Stomach (tissue), 9 donors: Measurements from ENCODE around the gene JAKMIP2. TPM values are rescaled to one million over a fixed set of nuclear protein-coding genes. Genes with fewer than 3 reads are reported as not detected.

Experiments used
- DNase-seq, 2 donors: peaks; one replicate each; pipeline versions ENCODE4 v3.0.0 to v3.0.0-alpha.2; 2013 to 2019
- H3K27ac ChIP-seq, 5 donors: fragments of 200-600 bp in 4 of 5; sonication (generic) in 4 of 5; one replicate each; pipeline ENCODE4 v1.5.1; 2013 to 2019; ENCODE audit warnings: mild to moderate bottlenecking in 1 of 5, moderate library complexity in 1 of 5
- H3K27me3 ChIP-seq, 3 donors: fragments of 200-600 bp; sonication (generic); one replicate each; pipeline ENCODE4 v1.5.1; 2017 to 2019; ENCODE audit warnings: mixed run types in 1 of 3
- H3K36me3 ChIP-seq, 4 donors: fragments of 200-600 bp; sonication (generic); 1 replicate in 3 of 4; 2 replicates in 1 of 4; pipeline ENCODE4 v1.5.1; 2016 to 2019
- H3K4me1 ChIP-seq, 4 donors: fragments of 200-600 bp; sonication (generic); one replicate each; pipeline ENCODE4 v1.5.1; 2016 to 2019
- H3K4me3 ChIP-seq, 4 donors: fragments of 200-600 bp; sonication (generic) in 3 of 4; one replicate each; pipeline ENCODE4 v1.5.1; 2016 to 2019; ENCODE audit warnings: mild to moderate bottlenecking in 1 of 4
- H3K9me3 ChIP-seq, 4 donors: fragments of 200-600 bp; sonication (generic); one replicate each; pipeline ENCODE4 v1.5.1; 2016 to 2019
- CTCF ChIP-seq, 7 experiments: fragments of 450-650 bp in 4 of 7; fragments of 200-600 bp in 3 of 7; sonication (generic) in 3 of 7; IDR thresholded peaks; one replicate each; pipeline ENCODE4 v1.5.1; 2016 to 2019; ENCODE audit warnings: antibody characterized with exemption in 7 of 7, control low read depth in 2 of 7, mild to moderate bottlenecking in 1 of 7
- EP300 ChIP-seq: sonication (generic); formaldehyde crosslinking; IDR thresholded peaks from one replicate; pipeline ENCODE4 v1.6.1; 2017; ENCODE audit warnings: antibody characterized with exemption
- POLR2A ChIP-seq, 4 donors: fragments of 450-650 bp; IDR thresholded peaks; one replicate each; pipeline ENCODE4 v1.6.1; 2016; ENCODE audit warnings: antibody characterized with exemption in 4 of 4, control low read depth in 2 of 4, mild to moderate bottlenecking in 1 of 4, moderate library complexity in 1 of 4
- POLR2AphosphoS5 ChIP-seq, 3 donors: sonication (generic); formaldehyde crosslinking; IDR thresholded peaks; one replicate each; pipeline ENCODE4 v1.6.1; 2016; ENCODE audit warnings: antibody characterized with exemption in 3 of 3
- WGBS, 5 donors: extraction: QIAGEN DNeasy Blood & Tissue Kit in 3 of 5; methylation state at CpG; one replicate each; pipeline versions ENCODE4 v1.1.5 to v1.1.7; 2013 to 2018; 5-methylcytosine and 5-hydroxymethylcytosine counted together
- intact Hi-C: fragments of 100-400 bp; cut with DNase I; formaldehyde crosslinking; loops from one replicate; pipeline ENCODE4 v1.15.1; 2023; ENCODE audit warnings: low total_unique reads
- polyA plus RNA-seq, 3 donors: library from polyadenylated mRNA; stranded (reverse); fragments of 200-250 nt; gene quantifications; one replicate each; pipeline ENCODE4 v1.2.3, GENCODE V29; 2013
- total RNA-seq, 5 donors: library from RNA; depleted of rRNA; stranded (reverse); fragments of >200 nt; gene quantifications; one replicate each; pipeline versions ENCODE4 v1.1.0 to v1.2.3, GENCODE V29; 2014 to 2016
- donor health status: healthy with polysubstance abuse.
- donor health status: Bipolar disorder and iron deficiency.
- donor health status: healthy.

The JAKMIP2 gene
- total and polyA plus RNA-seq, 8 donors: 0.13 to 13.4 (median 2.6) TPM; not detected in 1

- Histone ChIP-seq H3K4me1 (peaks cover 0 to 6% (median 3%) of the 10 kb centered on the region in 4 donors), H3K4me3 (no peak overlapping the region), H3K9me3 (no peaks in the 10 kb centered on the region), H3K36me3 (no peaks in the 10 kb centered on the region), H3K27ac (no peak overlapping the region), H3K27me3 (no peaks in the 10 kb centered on the region)
- WGBS, 5 donors: 93 to 97% (median 95%) methylated on average over 4 of the region's 4 CpGs
- intact Hi-C loops: loop anchor here (10.0 kb wide), 1 partner anchor 196 kb away; no protein-coding TSS in a partner anchor
- no peak for TF ChIP-seq POLR2AphosphoS5 (IDR thresholded peaks at IDR 0.05)
- TF ChIP-seq EP300: no peak
- TF ChIP-seq POLR2A (IDR thresholded peaks at IDR 0.05): no peak
- TF ChIP-seq CTCF (IDR thresholded peaks at IDR 0.05): no peak
- no peak for DNase-seq
Measured at GRCh38 chr5:147629196-147629595, 153.3 kb downstream of the JAKMIP2 start.

- H3K4me1 ChIP-seq: peaks cover 0 to 6% (median 3%) of the 10 kb centered on the region in 4 donors
- intact Hi-C loops: loop anchor here (10.0 kb wide), 1 partner anchor 197 kb away; no protein-coding TSS in a partner anchor
- TF ChIP-seq CTCF (IDR thresholded peaks at IDR 0.05) (peak in 5 of 7 experiments; percentile 35 to 81 (median 68)), POLR2A (IDR thresholded peaks at IDR 0.05) (no peak), POLR2AphosphoS5 (IDR thresholded peaks at IDR 0.05) (peak in 1 of 3 donors; percentile 22)
- H3K36me3 ChIP-seq: no peaks in the 10 kb centered on the region
- H3K27me3 ChIP-seq: no peaks in the 10 kb centered on the region
- 32 to 47% (median 34%) methylated on average over 8 of the region's 8 CpGs for WGBS, 5 donors
- no peaks in the 10 kb centered on the region for H3K9me3 ChIP-seq
- no peak overlapping the region for H3K4me3 ChIP-seq
- DNase-seq: peak; percentile 64 to 89
- H3K27ac ChIP-seq: no peak overlapping the region
Measured at GRCh38 chr5:147628058-147628895, 154.3 kb downstream of the JAKMIP2 start.

- intact Hi-C loops: loop anchor here (10.0 kb wide), 1 partner anchor 198 kb away; no protein-coding TSS in a partner anchor
- H3K27ac ChIP-seq: no peak overlapping the region
- DNase-seq: no peak
- WGBS, 5 donors: 37 to 73% (median 48%) methylated on average over 2 of the region's 2 CpGs
- no peak for TF ChIP-seq CTCF (IDR thresholded peaks at IDR 0.05)
- TF ChIP-seq POLR2A (IDR thresholded peaks at IDR 0.05): no peak
- TF ChIP-seq POLR2AphosphoS5 (IDR thresholded peaks at IDR 0.05): no peak
- TF ChIP-seq EP300: no peak
- no peaks in the 10 kb centered on the region for H3K27me3 ChIP-seq
- no peaks in the 10 kb centered on the region for H3K9me3 ChIP-seq
- no peak overlapping the region for H3K4me3 ChIP-seq
- H3K36me3 ChIP-seq: no peaks in the 10 kb centered on the region
- peaks cover 0 to 6% (median 3%) of the 10 kb centered on the region in 4 donors for H3K4me1 ChIP-seq
Measured at GRCh38 chr5:147626464-147626863, 156.1 kb downstream of the JAKMIP2 start.

GRCh38 chr5:147621016-147621415 lies 161.5 kb downstream of the JAKMIP2 start:
- no peak overlapping the region for H3K4me3 ChIP-seq
- H3K27ac ChIP-seq: no peak overlapping the region
- no peaks in the 10 kb centered on the region for H3K27me3 ChIP-seq
- peaks cover 0 to 7% (median 0%) of the 10 kb centered on the region in 4 donors for H3K4me1 ChIP-seq
- no peaks in the 10 kb centered on the region for H3K36me3 ChIP-seq
- no peak for TF ChIP-seq POLR2AphosphoS5 (IDR thresholded peaks at IDR 0.05)
- intact Hi-C loops: loop anchor here (10.0 kb wide), 1 partner anchor 204 kb away; no protein-coding TSS in a partner anchor
- no peaks in the 10 kb centered on the region for H3K9me3 ChIP-seq
- no peak for DNase-seq
